Panc1 (cell line): ENCODE measurements around the gene UBA52.

Experiments
- CTCF ChIP-seq: fragments of 450-650 bp; IDR thresholded peaks from 2 replicates; pipeline ENCODE4 v1.5.1; 2017; ENCODE audit warnings: mild to moderate bottlenecking
- POLR2AphosphoS5 ChIP-seq: IDR thresholded peaks from 2 replicates; pipeline ENCODE4 v1.6.1; 2012; ENCODE audit warnings: mild to moderate bottlenecking, low read depth, low read length, moderate library complexity
- REST ChIP-seq, 2 experiments: IDR thresholded peaks; 2 replicates each; pipeline ENCODE4 v1.6.1; 2011 to 2012; ENCODE audit warnings: low read depth in 2 of 2, control low read depth in 1 of 2, low read length in 1 of 2, mild to moderate bottlenecking in 1 of 2, moderate library complexity in 1 of 2; ENCODE audit not compliant: insufficient read depth in 1 of 2
- SIN3A ChIP-seq: IDR thresholded peaks from 2 replicates; pipeline ENCODE4 v1.6.1; 2012; ENCODE audit warnings: low read depth, mild to moderate bottlenecking, low read length, moderate library complexity, borderline replicate concordance; ENCODE audit not compliant: insufficient read depth
- TCF7L2 ChIP-seq: IDR thresholded peaks from 2 replicates; pipeline ENCODE4 v1.6.1; 2011; ENCODE audit warnings: mild to moderate bottlenecking, low read depth, low read length, inconsistent platforms

- no peak for TF ChIP-seq CTCF
- no peak for TF ChIP-seq REST (IDR thresholded peaks at IDR 0.05; ENCODE audit: insufficient read depth in 1 of 2, low read depth in 2 of 2, low read length in 1 of 2)
- no peak for TF ChIP-seq SIN3A
- TF ChIP-seq POLR2AphosphoS5: no peak
- TF ChIP-seq TCF7L2: no peak
Measured at GRCh38 chr19:18580311-18580710, 8.7 kb downstream of the UBA52 start.
